ENCODE measurements around the gene PAPPA. TPM values are rescaled to one million over a fixed set of nuclear protein-coding genes. Genes with fewer than 3 reads are reported as not detected.

PAPPA gene
- total RNA-seq, 1 experiment from 2014 or later: 0.05 TPM

- Histone ChIP-seq H3K9ac (ENCODE audit: low read length) (no peak overlapping the region), H3K36me3 (ENCODE audit: control insufficient read depth in 1 of 2, insufficient read depth in 2 of 2, low read length in 2 of 2) (no peaks in the 10 kb centered on the region), H3K27ac (ENCODE audit: low read depth, low read length) (no peak overlapping the region), H2AFZ (ENCODE audit: low read depth, low read length, poor library complexity, severe bottlenecking) (no peak overlapping the region), H3K9me3 (ENCODE audit: control insufficient read depth in 1 of 2, insufficient read depth in 1 of 2, low read depth in 1 of 2, low read length in 2 of 2) (no peaks in the 10 kb centered on the region), H3K9me2 (ENCODE audit: insufficient read depth) (no peaks in the 10 kb centered on the region), H3K4me2 (ENCODE audit: low read length) (no peak overlapping the region), H3K4me3 (replicated peaks in 1 of 2; ENCODE audit: low read depth in 1 of 2, low read length in 2 of 2) (no peak overlapping the region), H3K79me2 (ENCODE audit: insufficient read depth, low read length) (no peaks in the 10 kb centered on the region), H3K4me1 (ENCODE audit: control insufficient read depth in 1 of 2, insufficient read depth in 2 of 2, low read length in 2 of 2) (no peaks in the 10 kb centered on the region), H4K20me1 (ENCODE audit: insufficient read depth) (no peaks in the 10 kb centered on the region), H3K27me3 (ENCODE audit: insufficient read depth, low read length) (peaks cover 45% of the 10 kb centered on the region)
- no peak for ATAC-seq
- ChIA-PET POLR2A (no interaction called here), RAD21 (ENCODE audit: low non-redundant PET in 1 of 2, low total read pairs in 2 of 2, uncharacterized antibody in 2 of 2, unreplicated experiment in 2 of 2) (no interaction called here), CTCF (no interaction called here)
- intact Hi-C loops (cut with micrococcal nuclease): no loop called here
- DNase-seq (ENCODE audit: low read depth, low spot score): no peak
- BruUV-seq (replicated peaks): no TSS peak
- no peak for TF ChIP-seq ELF1 (IDR thresholded peaks at IDR 0.05; ENCODE audit: borderline replicate concordance, low read depth)
- no peak for TF ChIP-seq EZH2 (IDR thresholded peaks at IDR 0.05)
- no peak for TF ChIP-seq CTCF (IDR thresholded peaks at IDR 0.05 in 2 of 3, conservative IDR thresholded peaks at IDR 0.05 in 1 of 3; ENCODE audit: borderline replicate concordance in 1 of 3, insufficient read depth in 1 of 3, low read depth in 2 of 3, low read length in 2 of 3)
- no peak for TF ChIP-seq SP1 (IDR thresholded peaks at IDR 0.05; ENCODE audit: low read depth)
- TF ChIP-seq EZH2phosphoT487 (IDR thresholded peaks at IDR 0.05; ENCODE audit: borderline replicate concordance): no peak
- no peak for TF ChIP-seq EGR1 (IDR thresholded peaks at IDR 0.05; ENCODE audit: low read depth)
- TF ChIP-seq SIN3A (IDR thresholded peaks at IDR 0.05; ENCODE audit: low read depth): no peak
- TF ChIP-seq JUND (IDR thresholded peaks at IDR 0.05): no peak
- no peak for TF ChIP-seq ZNF274 (IDR thresholded peaks at IDR 0.05; ENCODE audit: low read depth, low read length)
- no peak for TF ChIP-seq CBX3 (IDR thresholded peaks at IDR 0.05; ENCODE audit: low read depth)
- TF ChIP-seq ZFX (IDR thresholded peaks at IDR 0.05): no peak
- TF ChIP-seq POLR2A (IDR thresholded peaks at IDR 0.05; ENCODE audit: borderline replicate concordance, extremely low read depth, insufficient read depth, insufficient read length): no peak
Observed at GRCh38 chr9:116323012-116323411, 169.4 kb downstream of the PAPPA start.
